ENCODE measurements around the gene HEBP1.

The HEBP1 gene

GRCh38 chr12:12939888-12940287, 60.2 kb downstream of the HEBP1 start:
- DNase-seq (ENCODE audit: low read depth), result no peak
- H3K4me3 ChIP-seq (ENCODE audit: control insufficient read depth, low read depth, low read length), result no peak overlapping the region
- no peak for TF ChIP-seq CTCF (IDR thresholded peaks at IDR 0.05; ENCODE audit: control insufficient read depth, insufficient read depth, low read depth, low read length, missing control alignments)

GRCh38 chr12:12938541-12938940, 61.5 kb downstream of the HEBP1 start:
- no peak for DNase-seq (ENCODE audit: low read depth)
- no peak overlapping the region for H3K4me3 ChIP-seq (ENCODE audit: control insufficient read depth, low read depth, low read length)
- no peak for TF ChIP-seq CTCF (IDR thresholded peaks at IDR 0.05; ENCODE audit: control insufficient read depth, insufficient read depth, low read depth, low read length, missing control alignments)

- no peak overlapping the region for H3K4me3 ChIP-seq (ENCODE audit: control insufficient read depth, low read depth, low read length)
- DNase-seq (ENCODE audit: low read depth), result no peak
- no peak for TF ChIP-seq CTCF (IDR thresholded peaks at IDR 0.05; ENCODE audit: control insufficient read depth, insufficient read depth, low read depth, low read length, missing control alignments)
Measured at GRCh38 chr12:12936983-12937491, 63.0 kb downstream of the HEBP1 start.

GRCh38 chr12:12934556-12934955, 65.5 kb downstream of the HEBP1 start:
- H3K4me3 ChIP-seq (ENCODE audit: control insufficient read depth, low read depth, low read length), result no peak overlapping the region
- DNase-seq (ENCODE audit: low read depth), result no peak
- no peak for TF ChIP-seq CTCF (IDR thresholded peaks at IDR 0.05; ENCODE audit: control insufficient read depth, insufficient read depth, low read depth, low read length, missing control alignments)

DNA sequence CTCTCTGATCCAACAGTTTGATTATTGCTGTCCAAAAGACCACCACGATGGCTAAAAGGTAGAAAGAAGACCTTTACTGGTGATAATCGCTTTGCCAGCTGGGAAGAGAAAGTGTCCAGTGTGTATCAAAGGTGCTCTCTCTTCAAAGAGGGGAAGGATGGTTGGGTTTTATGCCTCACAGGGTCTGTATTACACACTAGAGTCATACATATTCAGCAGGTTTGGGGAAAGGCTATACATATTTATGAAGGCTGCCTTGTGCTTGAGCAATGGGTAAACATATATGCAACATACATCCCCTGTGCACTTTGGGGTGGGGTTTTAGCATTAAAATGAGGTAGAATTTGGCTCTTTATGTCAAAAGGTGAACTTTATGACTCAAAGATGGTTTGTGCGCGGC, 66.3 kb downstream of the HEBP1 start:
- DNase-seq (ENCODE audit: low read depth), result no peak
- TF ChIP-seq CTCF (IDR thresholded peaks at IDR 0.05; ENCODE audit: control insufficient read depth, insufficient read depth, low read depth, low read length, missing control alignments), result no peak
- no peak overlapping the region for H3K4me3 ChIP-seq (ENCODE audit: control insufficient read depth, low read depth, low read length)

DNA sequence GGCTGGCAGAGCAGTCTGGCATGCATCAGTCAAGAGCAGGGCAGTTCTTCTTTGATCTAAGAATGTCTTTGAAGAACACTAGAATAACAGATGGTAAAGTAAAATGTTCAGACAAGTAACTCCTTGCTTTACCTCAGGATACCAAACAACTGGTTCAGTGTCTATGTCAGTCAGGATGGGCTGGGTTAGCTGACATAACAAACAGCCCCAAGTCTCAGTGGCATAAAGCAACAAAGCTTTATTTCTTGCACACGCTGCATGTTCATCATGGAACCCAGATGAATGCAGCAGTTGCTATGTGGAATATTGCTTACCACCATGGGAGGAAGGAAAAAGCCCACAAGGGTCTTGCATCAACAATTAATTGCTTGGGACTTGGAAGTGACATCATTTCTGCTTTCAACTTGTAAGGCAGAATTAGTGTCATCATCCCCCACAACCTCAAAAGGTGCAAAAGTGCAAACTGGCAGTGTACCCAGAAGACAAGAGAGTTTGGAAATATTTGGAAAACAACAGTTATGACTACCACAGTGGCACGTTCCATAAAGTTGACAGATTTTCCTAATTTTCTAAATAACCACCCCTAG, 69.3 kb downstream of the HEBP1 start:
- TF ChIP-seq CTCF (IDR thresholded peaks at IDR 0.05; ENCODE audit: control insufficient read depth, insufficient read depth, low read depth, low read length, missing control alignments), result no peak
- no peak for DNase-seq (ENCODE audit: low read depth)
- H3K4me3 ChIP-seq (ENCODE audit: control insufficient read depth, low read depth, low read length), result no peak overlapping the region

Measured in AG09309 (cell line).